Choroid plexus epithelial cell (primary cell): ENCODE data around the gene ERVK3-1.

Experiments used
- DNase-seq: peaks from one replicate; pipeline ENCODE4 v3.0.0-alpha.2; 2010; ENCODE audit warnings: low read depth
- H3K4me3 ChIP-seq: 2 replicates; pipeline ENCODE4 v1.5.1; 2011; ENCODE audit warnings: low read depth, mild to moderate bottlenecking, control low read depth, low read length, moderate library complexity
- CTCF ChIP-seq: conservative IDR thresholded peaks from 2 replicates; pipeline ENCODE4 v1.5.1; 2011; ENCODE audit warnings: low read depth, mild to moderate bottlenecking, control low read depth, inconsistent platforms, low read length, moderate library complexity

ERVK3-1 gene

GRCh38 chr19:58364146-58364545 is 59.0 kb downstream of the ERVK3-1 start:
- TF ChIP-seq CTCF = no peak

More at GRCh38 chr19:58364146-58364545, 59.0 kb downstream of the ERVK3-1 start:
- DNase-seq = no peak
- H3K4me3 ChIP-seq = no peak overlapping the region
